GM21737 (cell line): Measurements from ENCODE around the gene RAB13.

Experiments
- ATAC-seq: cut with Tn5 transposase; IDR thresholded peaks from one replicate; pipeline ENCODE4 v1.9.1; 2021; ENCODE audit warnings: mild to moderate bottlenecking, moderate library complexity; ENCODE audit not compliant: unreplicated experiment

The RAB13 gene

GRCh38 chr1:153934746-153935145, 51.4 kb downstream of the RAB13 start:
- ATAC-seq: no peak

GRCh38 chr1:153933955-153934354, 52.2 kb downstream of the RAB13 start:
- ATAC-seq: no peak

GRCh38 chr1:153933430-153933829, 52.7 kb downstream of the RAB13 start:
- no peak for ATAC-seq

GRCh38 chr1:153932156-153933131, 53.7 kb downstream of the RAB13 start:
- no peak for ATAC-seq
